ENCODE results near the gene FBXW5. TPM values are rescaled to one million over a fixed set of nuclear protein-coding genes. Genes with fewer than 3 reads are reported as not detected.

The FBXW5 gene
- total RNA-seq, 1 experiment from 2014 or later: 62.2 TPM

GRCh38 chr9:136945333-136946227, 1.0 kb upstream of the FBXW5 start:
- WGBS (ENCODE audit: extremely low coverage, insufficient read length, low lambda C conversion rate): no CpG with 5 or more reads among the region's 30 CpGs
- peaks cover 8% of the 10 kb centered on the region for H3K23me2 ChIP-seq (ENCODE audit: insufficient read length, low read depth, low read length, poor library complexity, severe bottlenecking)
- H2AFZ ChIP-seq (ENCODE audit: low read length): no peak overlapping the region
- no peak overlapping the region for H3K4ac ChIP-seq (ENCODE audit: low read depth, low read length)
- H3K23ac ChIP-seq (ENCODE audit: insufficient read length, low read depth, low read length): no peak overlapping the region
- no peak overlapping the region for H3T11ph ChIP-seq (ENCODE audit: low read length)
- no peak overlapping the region for H4K91ac ChIP-seq (ENCODE audit: insufficient read length, low read depth, low read length)
- H2BK15ac ChIP-seq (ENCODE audit: low read depth, low read length): no peak overlapping the region
- Mint-ChIP-seq H3K27ac (no peak overlapping the region), H3K36me3 (ENCODE audit: insufficient read depth in 1 of 3, low read depth in 3 of 3) (peaks cover 2 to 23% (median 21%) of the 10 kb centered on the region in 3 experiments; a peak in 5 of 7 replicates), H3K4me1 (peaks cover 10 to 18% of the 10 kb centered on the region in 2 experiments), H3K4me3 (peak overlapping the region in 1 of 2 experiments; percentile 43; a peak in 1 of 5 replicates), H3K27me3 (ENCODE audit: low read depth) (no peaks in the 10 kb centered on the region), H3K9me3 (no peaks in the 10 kb centered on the region)
- no peaks in the 10 kb centered on the region for H3K27me3 ChIP-seq (ENCODE audit: insufficient read depth, low read length)
- H4K20me1 ChIP-seq (ENCODE audit: control insufficient read depth, insufficient read depth, insufficient read length): no peaks in the 10 kb centered on the region
- no peak overlapping the region for H3K4me2 ChIP-seq (ENCODE audit: insufficient read depth, insufficient read length, low read length)
- no peaks in the 10 kb centered on the region for H3K4me1 ChIP-seq (ENCODE audit: insufficient read depth, low read length)
- H3K14ac ChIP-seq (ENCODE audit: insufficient read depth, low read length): no peak overlapping the region; the same call in 1 of the 2 replicates
- no peak overlapping the region for H3K56ac ChIP-seq (ENCODE audit: insufficient read length, low read depth, low read length)
- H4K8ac ChIP-seq (replicated peaks; ENCODE audit: insufficient read length, low read depth, low read length): no peak overlapping the region
- no peak overlapping the region for H3K27ac ChIP-seq (ENCODE audit: insufficient read length, low read depth, low read length)
- no peak overlapping the region for H2BK5ac ChIP-seq (ENCODE audit: insufficient read length, low read length)
- H3K9me3 ChIP-seq (ENCODE audit: control insufficient read depth, low read depth, low read length): no peaks in the 10 kb centered on the region
- no peak overlapping the region for H4K5ac ChIP-seq (ENCODE audit: insufficient read length, low read depth, low read length)
- no peaks in the 10 kb centered on the region for H3K79me2 ChIP-seq (ENCODE audit: insufficient read depth, low read length)
- no peak overlapping the region for H2AK5ac ChIP-seq (ENCODE audit: insufficient read length, low read length)
- no peak overlapping the region for H2BK120ac ChIP-seq (ENCODE audit: low read depth, low read length, poor library complexity, severe bottlenecking)
- DNase-seq: no peak
- H2BK20ac ChIP-seq (ENCODE audit: low read depth, low read length, poor library complexity, severe bottlenecking): no peak overlapping the region
- H2BK12ac ChIP-seq (ENCODE audit: insufficient read length, low read depth, low read length): no peak overlapping the region
- H3K18ac ChIP-seq (ENCODE audit: insufficient read length, low read depth, low read length): no peak overlapping the region
- no peak overlapping the region for H3K9ac ChIP-seq (ENCODE audit: extremely low read depth, insufficient read length, low read length)
- TF ChIP-seq, protein P1, sequence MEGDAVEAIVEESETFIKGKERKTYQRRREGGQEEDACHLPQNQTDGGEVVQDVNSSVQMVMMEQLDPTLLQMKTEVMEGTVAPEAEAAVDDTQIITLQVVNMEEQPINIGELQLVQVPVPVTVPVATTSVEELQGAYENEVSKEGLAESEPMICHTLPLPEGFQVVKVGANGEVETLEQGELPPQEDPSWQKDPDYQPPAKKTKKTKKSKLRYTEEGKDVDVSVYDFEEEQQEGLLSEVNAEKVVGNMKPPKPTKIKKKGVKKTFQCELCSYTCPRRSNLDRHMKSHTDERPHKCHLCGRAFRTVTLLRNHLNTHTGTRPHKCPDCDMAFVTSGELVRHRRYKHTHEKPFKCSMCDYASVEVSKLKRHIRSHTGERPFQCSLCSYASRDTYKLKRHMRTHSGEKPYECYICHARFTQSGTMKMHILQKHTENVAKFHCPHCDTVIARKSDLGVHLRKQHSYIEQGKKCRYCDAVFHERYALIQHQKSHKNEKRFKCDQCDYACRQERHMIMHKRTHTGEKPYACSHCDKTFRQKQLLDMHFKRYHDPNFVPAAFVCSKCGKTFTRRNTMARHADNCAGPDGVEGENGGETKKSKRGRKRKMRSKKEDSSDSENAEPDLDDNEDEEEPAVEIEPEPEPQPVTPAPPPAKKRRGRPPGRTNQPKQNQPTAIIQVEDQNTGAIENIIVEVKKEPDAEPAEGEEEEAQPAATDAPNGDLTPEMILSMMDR (conservative IDR thresholded peaks at IDR 0.05): no peak
- H3K79me1 ChIP-seq (ENCODE audit: insufficient read depth, low read depth, low read length, poor library complexity, severe bottlenecking): no peaks in the 10 kb centered on the region
